Cardiac fibroblast (primary cell): Measurements from ENCODE around the gene MYH6.

ENCODE experiments used
- DNase-seq, 2 donors: peaks; one replicate each; pipeline versions ENCODE4 v3.0.0 to v3.0.0-alpha.2; 2010; ENCODE audit warnings: low read depth in 2 of 2
- H3K4me3 ChIP-seq, 2 donors: replicated peaks in 1 of 2; 1 replicate in 1 of 2; 2 replicates in 1 of 2; pipeline ENCODE4 v1.5.1; 2011; ENCODE audit warnings: low read depth in 2 of 2, low read length in 2 of 2, mild to moderate bottlenecking in 2 of 2, moderate library complexity in 1 of 2
- CTCF ChIP-seq: IDR thresholded peaks from one replicate; pipeline ENCODE4 v1.5.1; 2011; ENCODE audit warnings: low read depth, mild to moderate bottlenecking, low read length, inconsistent platforms

MYH6 gene

GRCh38 chr14:23357261-23357660 lies 50.8 kb downstream of the MYH6 start:
- no peak for TF ChIP-seq CTCF
- no peak for DNase-seq
- H3K4me3 ChIP-seq, result no peak overlapping the region

- TF ChIP-seq CTCF, result no peak
- no peak for DNase-seq
- no peak overlapping the region for H3K4me3 ChIP-seq
Measured at GRCh38 chr14:23356662-23357061, 51.4 kb downstream of the MYH6 start.

- no peak for TF ChIP-seq CTCF
- DNase-seq, result no peak
- no peak overlapping the region for H3K4me3 ChIP-seq
Measured at GRCh38 chr14:23355871-23356435, 52.1 kb downstream of the MYH6 start.

GRCh38 chr14:23354990-23355389 lies 53.1 kb downstream of the MYH6 start:
- no peak overlapping the region for H3K4me3 ChIP-seq
- no peak for DNase-seq
- no peak for TF ChIP-seq CTCF

- TF ChIP-seq CTCF, result no peak
- H3K4me3 ChIP-seq, result no peak overlapping the region
- no peak for DNase-seq
Measured at GRCh38 chr14:23353433-23353780, 54.7 kb downstream of the MYH6 start.

- no peak for TF ChIP-seq CTCF
- peak within 1 kb of the TSS; percentile 66 to 67 for H3K4me3 ChIP-seq
- DNase-seq, result peak; percentile 84 to 85
Measured at GRCh38 chr14:23352506-23353432, 55.3 kb downstream of the MYH6 start, which contains the start of gene SLC22A17. SLC22A17 (minus strand) TSS chr14:23352887.
